ENCODE results near the gene ELOF1. TPM values are rescaled to one million over a fixed set of nuclear protein-coding genes. Genes with fewer than 3 reads are reported as not detected.

ELOF1 gene
- total RNA-seq, result 24.1 and 31.8 TPM in 2 replicates

DNA sequence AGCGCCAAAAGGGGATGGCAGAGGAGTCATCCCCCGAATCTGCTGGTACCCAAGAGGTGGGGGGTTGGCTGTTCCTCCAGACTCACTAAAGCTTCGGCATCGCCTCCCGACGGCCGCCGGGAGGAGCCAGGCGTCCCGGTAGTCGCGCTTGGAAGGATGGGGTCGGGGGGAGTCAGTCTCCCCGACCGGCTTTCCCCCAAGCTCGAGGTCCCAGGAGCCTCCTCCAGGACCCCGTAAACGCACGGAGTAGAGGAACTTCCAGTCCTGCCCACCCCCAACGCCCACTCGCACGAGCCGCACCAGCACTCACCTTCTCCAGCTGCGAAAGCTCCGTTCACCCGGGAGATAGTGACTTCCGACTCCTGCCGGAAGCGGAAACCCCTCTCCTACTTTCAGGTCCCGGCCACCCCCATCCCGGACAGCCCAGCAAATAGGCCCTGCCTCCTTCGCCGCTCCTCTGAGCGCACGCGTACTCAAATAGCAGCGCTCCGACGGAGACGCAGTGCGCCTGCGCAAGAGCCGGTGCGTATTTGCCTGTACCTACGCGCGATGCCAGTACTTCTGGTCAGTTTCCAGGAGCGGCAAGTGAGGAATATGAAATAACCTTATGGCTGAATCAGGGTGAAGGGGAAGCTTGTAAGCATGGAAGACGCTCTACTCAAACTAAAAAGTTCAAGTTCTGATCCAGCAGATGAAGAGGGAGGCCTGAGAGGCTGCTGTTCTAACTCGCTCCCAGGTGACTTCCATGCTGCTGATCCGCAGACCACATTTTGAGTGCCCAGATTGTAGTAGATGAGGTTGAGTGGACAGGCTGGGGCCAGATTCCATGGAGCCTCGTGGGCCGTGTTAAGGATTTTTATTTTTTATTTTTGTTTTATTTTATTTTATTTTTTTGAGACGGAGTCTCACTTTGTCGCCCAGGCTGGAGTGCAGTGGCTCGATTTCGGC, at the start of gene ELOF1:
ELOF1 (minus strand) TSS at position 350 of the 948 bp plus-strand sequence. CDS start 4,883 bp downstream, outside the sequence.

DNA sequence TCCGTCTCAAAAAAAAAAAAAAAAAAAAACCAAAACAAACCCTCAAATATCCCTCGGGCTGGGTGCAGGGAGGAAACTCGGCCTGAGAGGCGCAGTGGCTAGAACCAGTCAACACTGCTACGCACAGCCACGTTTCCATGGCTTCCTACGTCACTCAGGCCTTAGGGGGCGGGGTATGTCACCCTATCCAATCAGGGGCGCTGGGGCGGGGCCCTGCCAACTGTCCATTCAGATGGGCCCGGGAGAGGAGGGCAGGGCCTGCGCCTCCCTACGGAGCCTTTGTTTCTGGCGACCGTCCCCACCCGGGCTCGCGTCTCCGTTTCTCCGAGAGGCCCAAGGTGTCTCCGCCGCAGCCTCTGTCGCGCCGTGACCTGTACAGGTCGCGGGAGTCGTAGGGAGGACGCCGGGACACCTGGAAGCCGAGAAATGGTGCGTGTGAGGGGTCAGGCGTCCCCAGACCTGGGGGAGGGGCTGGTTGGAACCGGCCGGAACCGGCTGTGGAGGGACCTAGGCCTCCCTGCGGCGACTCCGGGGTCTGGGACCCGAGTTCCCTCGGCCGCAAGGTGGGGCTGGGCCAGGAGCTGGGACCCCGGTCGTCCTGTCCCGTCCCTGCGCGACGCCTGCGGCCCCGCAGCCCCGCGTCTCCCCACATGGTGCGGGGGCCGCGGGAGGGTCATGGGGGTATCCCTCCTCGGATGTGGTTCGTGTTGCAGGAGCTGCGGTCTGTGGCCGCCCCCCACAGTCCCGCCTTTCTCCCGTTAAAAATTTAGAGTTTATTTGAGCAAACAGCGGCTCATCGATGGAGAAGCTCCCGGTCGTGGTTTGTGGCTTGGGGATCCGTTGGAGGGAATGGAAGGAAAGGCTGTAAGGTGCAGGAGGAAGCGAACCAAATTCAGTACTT, 38.4 kb upstream of the ELOF1 start, which contains the start of gene ZNF627:
ZNF627 (plus strand) TSS at position 282 of the 901 bp plus-strand sequence; CDS start at position 427, 145 bp downstream.

DNA sequence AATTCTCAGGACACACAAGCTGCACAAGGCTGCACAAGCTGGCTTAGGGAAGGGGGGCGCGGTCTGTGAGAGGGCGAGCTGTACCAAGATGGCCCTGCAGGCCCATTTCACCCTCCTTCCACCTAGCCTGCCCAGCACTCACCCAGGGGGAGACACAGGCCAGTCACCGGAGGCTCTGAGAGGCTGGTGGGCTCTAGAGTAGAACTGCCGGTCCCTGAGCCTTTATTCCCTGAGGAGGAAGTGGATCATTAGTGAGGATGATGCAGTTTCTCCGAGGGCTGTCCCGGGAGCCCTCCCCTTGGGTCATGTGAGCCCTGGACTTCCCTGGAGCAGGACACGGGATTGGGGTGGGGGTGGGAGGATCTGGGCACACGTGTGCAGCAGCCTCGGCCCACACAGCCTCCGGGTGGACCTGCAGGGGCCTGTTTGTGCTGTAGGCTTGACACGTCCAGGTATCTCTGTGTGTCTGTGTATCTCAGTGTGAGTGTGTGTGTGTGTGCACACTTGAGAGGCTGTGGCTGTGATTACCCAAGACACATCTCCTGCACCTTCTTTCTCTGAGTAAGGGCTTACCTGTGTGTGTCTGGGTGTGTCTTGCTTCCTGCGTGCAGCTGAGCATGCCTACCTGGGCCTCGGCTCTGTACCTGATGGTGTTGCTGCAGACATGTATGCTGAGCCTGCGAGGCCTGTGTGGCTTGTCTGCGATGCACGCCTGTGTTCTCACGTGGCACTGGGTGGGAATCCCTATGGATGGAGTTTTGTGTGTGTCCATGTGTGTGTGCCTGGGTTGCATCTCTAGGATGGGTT, 18.6 kb upstream of the ELOF1 start, which contains the start of gene ACP5:
ACP5 (minus strand) TSS at position 195 of the 807 bp plus-strand sequence. CDS start 328 bp downstream, outside the sequence.

DNA sequence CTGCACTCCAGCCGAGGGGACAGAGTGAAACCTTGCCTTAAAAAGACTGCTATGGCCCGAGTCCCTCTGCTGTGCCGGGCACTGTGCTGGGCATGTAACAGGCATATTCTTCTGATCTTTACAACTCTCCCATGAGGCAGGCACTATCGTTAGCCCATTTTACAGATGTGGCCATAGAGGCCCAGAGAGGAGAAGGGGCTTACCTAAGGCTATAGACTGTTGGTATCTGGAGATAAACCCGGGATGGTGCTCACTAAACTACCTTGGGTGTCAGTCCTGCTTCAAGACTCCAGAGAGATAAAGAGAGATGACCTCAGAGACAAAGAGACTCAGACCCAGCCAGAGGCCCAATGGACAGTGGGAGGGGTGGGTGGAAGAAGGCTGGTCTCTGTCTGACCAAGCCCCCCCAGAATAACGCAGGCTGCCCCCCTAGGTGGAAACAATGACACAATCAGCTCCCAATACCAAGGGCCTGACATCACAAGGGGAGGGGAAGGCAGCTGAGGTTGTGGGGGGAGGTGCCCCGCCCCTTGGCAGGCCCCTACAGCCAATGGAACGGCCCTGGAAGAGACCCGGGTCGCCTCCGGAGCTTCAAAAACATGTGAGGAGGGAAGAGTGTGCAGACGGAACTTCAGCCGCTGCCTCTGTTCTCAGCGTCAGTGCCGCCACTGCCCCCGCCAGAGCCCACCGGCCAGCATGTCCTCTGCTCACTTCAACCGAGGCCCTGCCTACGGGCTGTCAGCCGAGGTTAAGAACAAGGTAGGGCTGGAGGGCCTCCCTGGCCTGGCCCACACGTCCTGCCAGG, 20.6 kb downstream of the ELOF1 start, which contains the start of gene CNN1:
CNN1 (plus strand) TSS at position 620 of the 805 bp plus-strand sequence; CDS start at position 697, 77 bp downstream.

DNA sequence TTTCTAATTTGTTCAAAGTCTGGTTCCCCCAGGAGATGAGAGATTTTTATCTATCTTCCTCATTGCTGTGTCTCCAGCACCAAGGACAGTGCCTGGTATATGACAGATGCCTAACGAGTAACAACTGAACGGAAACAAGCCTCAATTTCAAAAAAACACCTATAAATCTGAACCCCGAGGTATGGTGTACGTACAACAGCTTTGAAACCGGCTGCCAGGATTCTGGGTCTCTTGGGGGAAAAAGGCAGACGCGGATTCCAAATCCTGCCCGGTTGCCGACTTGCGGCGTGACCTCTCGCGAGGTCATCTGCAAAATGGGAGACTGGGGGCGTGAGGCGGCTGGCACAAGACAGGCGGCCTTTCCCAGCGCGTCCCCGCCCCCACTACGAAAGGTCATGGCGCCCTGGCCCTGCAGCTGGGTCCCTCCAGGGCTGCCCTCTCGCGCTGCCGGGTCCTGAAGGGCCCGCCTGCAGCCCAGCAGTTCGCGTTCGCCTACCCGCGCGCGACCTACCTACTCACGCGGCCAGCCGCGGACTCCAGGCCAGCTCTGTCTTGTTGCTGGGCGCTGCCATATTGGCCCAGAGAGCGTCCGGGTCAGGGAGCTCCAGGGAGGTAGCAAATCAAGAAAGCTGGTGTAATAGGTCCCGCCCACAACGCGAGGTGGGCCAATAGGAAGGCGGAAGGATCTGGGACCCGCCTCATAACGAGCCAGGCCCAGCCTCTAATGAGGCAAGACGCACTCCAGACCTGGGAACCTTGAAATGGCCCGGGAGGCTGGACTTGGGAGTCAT, 30.3 kb downstream of the ELOF1 start, which contains the start of gene ECSIT:
ECSIT (minus strand) TSS at position 584 of the 791 bp plus-strand sequence. CDS start 9,964 bp downstream, outside the sequence.

DNA sequence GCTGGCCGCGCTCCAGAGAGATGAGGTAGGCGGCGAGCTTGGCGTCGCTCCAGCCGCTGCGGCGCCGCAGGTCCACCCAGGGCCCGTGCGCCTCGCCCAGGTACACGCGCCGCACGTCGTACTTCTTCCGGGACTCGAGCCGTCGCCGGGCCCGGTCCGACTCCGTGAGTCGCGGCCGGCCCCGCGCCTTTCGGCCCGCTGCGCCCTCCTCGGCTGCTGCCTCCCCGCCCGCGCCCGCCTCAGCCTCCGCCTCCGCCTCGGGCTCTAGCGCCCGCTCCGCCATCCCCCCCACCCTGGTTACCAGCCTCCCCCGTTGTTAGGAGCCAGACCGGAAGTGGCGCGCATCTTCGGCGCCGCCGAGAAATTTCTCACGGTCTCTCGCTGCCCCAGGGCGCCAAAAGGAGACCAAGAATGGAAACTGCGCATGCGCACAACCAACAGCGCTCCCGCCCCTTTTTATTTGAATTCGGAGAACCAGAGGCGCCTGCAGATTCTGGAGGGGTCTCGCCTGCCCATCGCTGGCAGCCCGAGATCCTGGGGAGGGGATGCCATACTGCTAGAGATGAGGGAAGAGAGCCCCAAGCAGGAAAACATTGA, 53.4 kb downstream of the ELOF1 start, which contains the start of gene ZNF653:
ZNF653 (minus strand) TSS at position 336 of the 597 bp plus-strand sequence; CDS start at position 283, 53 bp downstream.

Other genes with a start within 250 kb of the ELOF1 start
- gene RAB3D, start 219.6 kb downstream of the ELOF1 start, total RNA-seq, result 15.9 and 21.8 TPM in 2 replicates
- gene TMEM205, start 213.0 kb downstream of the ELOF1 start, total RNA-seq, result 120 and 124 TPM in 2 replicates
- gene CCDC159, start 212.7 kb downstream of the ELOF1 start, total RNA-seq, result 4.4 and 9.8 TPM in 2 replicates
- gene PLPPR2, start 203.8 kb downstream of the ELOF1 start, total RNA-seq, result 12.4 and 23.5 TPM in 2 replicates
- gene SWSAP1, start 184.6 kb downstream of the ELOF1 start, total RNA-seq, result 0.50 and 0.87 TPM in 2 replicates
- 7.6 and 9.4 TPM in 2 replicates for gene EPOR, start 174.9 kb downstream of the ELOF1 start, total RNA-seq
- gene RGL3, start 139.9 kb downstream of the ELOF1 start, total RNA-seq, result 5.1 and 5.3 TPM in 2 replicates
- 0.66 TPM in 1 of 2 replicates, not detected in the other for gene ODAD3, start 124.1 kb downstream of the ELOF1 start, total RNA-seq
- 144 and 290 TPM in 2 replicates for gene PRKCSH, start 123.6 kb downstream of the ELOF1 start, total RNA-seq
- 0.29 and 0.33 TPM in 2 replicates for gene ELAVL3, start 78.2 kb downstream of the ELOF1 start, total RNA-seq
- 3.3 and 3.5 TPM in 2 replicates for gene ZNF653, start 53.4 kb downstream of the ELOF1 start, total RNA-seq
- 30.8 and 50.8 TPM in 2 replicates for gene ECSIT, start 30.1 kb downstream of the ELOF1 start, total RNA-seq
- gene CNN1, start 20.4 kb downstream of the ELOF1 start, total RNA-seq, result 8.9 and 9.3 TPM in 2 replicates
- gene ACP5, start 18.4 kb upstream of the ELOF1 start, total RNA-seq, result 0.66 TPM in 1 of 2 replicates, not detected in the other
- gene ZNF627, start 38.3 kb upstream of the ELOF1 start, total RNA-seq, result 18.9 and 20.4 TPM in 2 replicates
- 4.3 and 5.4 TPM in 2 replicates for gene ZNF823, start 179.7 kb upstream of the ELOF1 start, total RNA-seq
- gene ZNF441, start 207.8 kb upstream of the ELOF1 start, total RNA-seq, result 12.2 and 15.9 TPM in 2 replicates
- gene ZNF491, start 239.3 kb upstream of the ELOF1 start, total RNA-seq, result 3.8 and 4.6 TPM in 2 replicates

Data from smooth muscle cell of trachea (primary cell).